GM23338 (cell line): ENCODE results near the gene SRPX2. TPM values are rescaled to one million over a fixed set of nuclear protein-coding genes. Genes with fewer than 3 reads are reported as not detected.

Source experiments
- ATAC-seq: fragments of 200-7000 bp; cut with Tn5 transposase; 3 replicates; pipeline ENCODE4 v1.9.1; 2020
- DNase-seq: peaks from one replicate; pipeline ENCODE4 v3.0.0-alpha.2; 2015; ENCODE audit warnings: low spot score
- H2AFZ ChIP-seq: fragments of 200-600 bp; sonication (generic); 2 replicates; pipeline ENCODE4 v1.8.0; 2016; ENCODE audit warnings: antibody characterized with exemption, mild to moderate bottlenecking, moderate library complexity
- H3F3A ChIP-seq: fragments of 200-600 bp; sonication (generic); replicated peaks from 2 replicates; pipeline ENCODE4 v1.8.0; 2017; ENCODE audit warnings: antibody characterized with exemption, mixed run types, low read depth
- H3K27ac ChIP-seq: fragments of 200-600 bp; sonication (generic); 2 replicates; pipeline ENCODE4 v1.6.1; 2016; ENCODE audit warnings: low read depth
- H3K27me3 ChIP-seq: fragments of 200-600 bp; sonication (generic); 2 replicates; pipeline ENCODE4 v1.8.0; 2016; ENCODE audit warnings: mild to moderate bottlenecking, mixed run types, moderate library complexity; ENCODE audit not compliant: insufficient read depth
- H3K36me3 ChIP-seq: fragments of 200-600 bp; sonication (generic); 2 replicates; pipeline ENCODE4 v1.8.0; 2016; ENCODE audit warnings: mild to moderate bottlenecking; ENCODE audit not compliant: insufficient read depth
- H3K4me1 ChIP-seq: fragments of 200-600 bp; sonication (generic); 2 replicates; pipeline ENCODE4 v1.8.0; 2016; ENCODE audit warnings: mild to moderate bottlenecking, moderate library complexity; ENCODE audit not compliant: insufficient read depth
- H3K4me2 ChIP-seq: fragments of 200-600 bp; sonication (generic); 2 replicates; pipeline ENCODE4 v1.7.1; 2017; ENCODE audit warnings: mixed run types
- H3K4me3 ChIP-seq: fragments of 200-600 bp; sonication (generic); 2 replicates; pipeline ENCODE4 v1.6.1; 2016; ENCODE audit warnings: mixed run types
- H3K79me2 ChIP-seq: fragments of 200-600 bp; sonication (generic); replicated peaks from 2 replicates; pipeline ENCODE4 v1.8.0; 2017; ENCODE audit warnings: mild to moderate bottlenecking; ENCODE audit not compliant: insufficient read depth
- H3K9me2 ChIP-seq: fragments of 200-600 bp; sonication (generic); 2 replicates; pipeline ENCODE4 v1.8.0; 2017; ENCODE audit not compliant: insufficient read depth
- H4K20me1 ChIP-seq: fragments of 200-600 bp; sonication (generic); replicated peaks from 2 replicates; pipeline ENCODE4 v1.8.0; 2017; ENCODE audit warnings: mild to moderate bottlenecking; ENCODE audit not compliant: insufficient read depth
- H3K27ac Mint-ChIP-seq: 2 replicates; pipeline ENCODE4 v1.8.0; 2020; ENCODE audit warnings: inconsistent platforms, mild to moderate bottlenecking, moderate library complexity, mixed read lengths
- H3K27me3 Mint-ChIP-seq: 3 replicates; pipeline ENCODE4 v1.8.0; 2022; ENCODE audit warnings: low read depth, mild to moderate bottlenecking, moderate library complexity, mixed read lengths, inconsistent platforms; ENCODE audit not compliant: insufficient read depth, poor library complexity
- H3K36me3 Mint-ChIP-seq: 3 replicates; pipeline ENCODE4 v1.8.0; 2021; ENCODE audit warnings: low read depth, mild to moderate bottlenecking, inconsistent platforms, moderate library complexity, mixed read lengths
- H3K4me1 Mint-ChIP-seq: 3 replicates; pipeline ENCODE4 v1.8.0; 2020; ENCODE audit warnings: mild to moderate bottlenecking, inconsistent platforms, mixed read lengths
- H3K4me3 Mint-ChIP-seq: 3 replicates; pipeline ENCODE4 v1.8.0; 2021; ENCODE audit warnings: moderate library complexity, mild to moderate bottlenecking, inconsistent platforms, mixed read lengths
- H3K9me3 Mint-ChIP-seq: 3 replicates; pipeline ENCODE4 v1.8.0; 2020; ENCODE audit warnings: moderate library complexity, mild to moderate bottlenecking, inconsistent platforms, mixed read lengths
- CREB1 ChIP-seq: fragments of 250-450 bp; sonication (Bioruptor Pico); IDR thresholded peaks from 2 replicates; pipeline ENCODE4 v1.5.0; 2020; ENCODE audit warnings: low read depth, mild to moderate bottlenecking, moderate library complexity
- CTCF ChIP-seq, 2 experiments: fragments of 200-600 bp in 1 of 2; sonication (generic) in 1 of 2; conservative IDR thresholded peaks; 2 replicates each; pipeline versions ENCODE4 v1.5.1 to v1.6.1; 2016 to 2017; ENCODE audit warnings: antibody characterized with exemption in 2 of 2, low read depth in 2 of 2, mild to moderate bottlenecking in 2 of 2, moderate library complexity in 1 of 2
- ETS1 ChIP-seq: IDR thresholded peaks from 2 replicates; pipeline ENCODE4 v1.6.1; 2016; ENCODE audit warnings: antibody characterized with exemption
- EZH2 ChIP-seq: fragments of 200-600 bp; sonication (generic); IDR thresholded peaks from one replicate; pipeline ENCODE4 v1.8.0; 2017; ENCODE audit warnings: antibody characterized with exemption, mild to moderate bottlenecking, low read depth; ENCODE audit not compliant: unreplicated experiment
- EZH2phosphoT487 ChIP-seq: fragments of 200-600 bp; sonication (generic); IDR thresholded peaks from one replicate; pipeline ENCODE4 v1.8.1; 2018; ENCODE audit warnings: antibody characterized with exemption; ENCODE audit not compliant: unreplicated experiment
- JUNB ChIP-seq: IDR thresholded peaks from one replicate; pipeline ENCODE4 v1.6.1; 2016; ENCODE audit warnings: antibody characterized with exemption; ENCODE audit not compliant: unreplicated experiment
- NANOG ChIP-seq: IDR thresholded peaks from 2 replicates; pipeline ENCODE4 v1.6.1; 2016; ENCODE audit warnings: antibody characterized with exemption, borderline replicate concordance
- POLR2AphosphoS5 ChIP-seq: IDR thresholded peaks from 2 replicates; pipeline ENCODE4 v1.6.1; 2016; ENCODE audit warnings: antibody characterized with exemption, low read depth
- REST ChIP-seq: IDR thresholded peaks from one replicate; pipeline ENCODE4 v1.6.1; 2018; ENCODE audit warnings: antibody characterized with exemption; ENCODE audit not compliant: unreplicated experiment
- STAT1 ChIP-seq: IDR thresholded peaks from one replicate; pipeline ENCODE4 v1.6.1; 2016; ENCODE audit warnings: antibody characterized with exemption; ENCODE audit not compliant: unreplicated experiment
- ZNF114 ChIP-seq: fragments of 250-450 bp; sonication (Bioruptor Pico); IDR thresholded peaks from 2 replicates; pipeline ENCODE4 v1.5.0; 2020; ENCODE audit warnings: mild to moderate bottlenecking, moderate library complexity
- ZNF331 ChIP-seq: fragments of 250-450 bp; sonication (Bioruptor Pico); IDR thresholded peaks from 2 replicates; pipeline ENCODE4 v1.5.0; 2020; ENCODE audit warnings: low read depth, mild to moderate bottlenecking, moderate library complexity
- ZNF462 ChIP-seq: fragments of 250-450 bp; sonication (Bioruptor Pico); IDR thresholded peaks from 2 replicates; pipeline ENCODE4 v1.5.0; 2020; ENCODE audit warnings: mild to moderate bottlenecking, moderate library complexity
- polyA plus RNA-seq: library from polyadenylated mRNA; unstranded; fragments of >200 nt; fragmentation: Nextera tagmentation; extraction: Ambion mirVana; gene quantifications from 2 replicates; pipeline ENCODE4 v1.2.1, GENCODE V29; 2016
- total RNA-seq: library from RNA; depleted of rRNA; stranded (reverse); fragments of >200 nt; shearing (Covaris generic); gene quantifications from 2 replicates; pipeline ENCODE4 v1.2.3, GENCODE V29; 2014

Gene SRPX2
- total and polyA plus RNA-seq, 2 experiments from 2014 or later = not detected

GRCh38 chrX:100648458-100649417 is 4.7 kb downstream of the SRPX2 start:
- Mint-ChIP-seq H3K4me3 (no peak overlapping the region), H3K27me3 (peaks cover 1% of the 10 kb centered on the region), H3K9me3 (no peaks in the 10 kb centered on the region), H3K4me1 (peaks cover 15% of the 10 kb centered on the region), H3K27ac (no peak overlapping the region), H3K36me3 (no peaks in the 10 kb centered on the region)
- Histone ChIP-seq H3K4me3 (no peak overlapping the region), H3K4me2 (peak overlapping the region; percentile 24; the same call in 1 of the 2 replicates), H3K9me2 (no peaks in the 10 kb centered on the region), H3K4me1 (peaks cover 5% of the 10 kb centered on the region), H3K27me3 (no peaks in the 10 kb centered on the region), H2AFZ (no peak overlapping the region), H3K27ac (no peak overlapping the region), H3K36me3 (no peaks in the 10 kb centered on the region), H3K79me2 (no peaks in the 10 kb centered on the region), H4K20me1 (no peaks in the 10 kb centered on the region), H3F3A (no peaks in the 10 kb centered on the region)
- DNase-seq = peak; percentile 25
- ATAC-seq = peak; percentile 56
- TF ChIP-seq ZNF331 (CRISPR knock-in tag) = no peak
- no peak for TF ChIP-seq POLR2AphosphoS5
- TF ChIP-seq ETS1 = no peak
- no peak for TF ChIP-seq JUNB
- TF ChIP-seq ZNF462 (CRISPR knock-in tag) = no peak
- TF ChIP-seq CTCF (conservative IDR thresholded peaks at IDR 0.05; ENCODE audit: low read depth in 2 of 2) = no peak
- TF ChIP-seq STAT1 = no peak
- no peak for TF ChIP-seq ZNF114 (CRISPR knock-in tag)
- no peak for TF ChIP-seq CREB1 (CRISPR knock-in tag)
- TF ChIP-seq EZH2phosphoT487 = no peak
- no peak for TF ChIP-seq EZH2
- no peak for TF ChIP-seq NANOG
- TF ChIP-seq REST = no peak
